Mesendoderm (in vitro differentiated cells): ENCODE results near the gene TUBA1B.
"Not testable (repeated sequence)": the region's sequence is repeated elsewhere in the genome, so short reads cannot be mapped to it uniquely, and the experiment has no call there.

ENCODE experiments used
- DNase-seq: peaks from one replicate; pipeline ENCODE4 v3.0.0; 2013
- H2AK5ac ChIP-seq: 2 replicates; pipeline ENCODE4 v1.6.1; 2013; ENCODE audit warnings: low read length, inconsistent platforms
- H2BK120ac ChIP-seq: 2 replicates; pipeline ENCODE4 v1.6.1; 2013; ENCODE audit warnings: low read depth, mild to moderate bottlenecking, low read length, moderate library complexity, mixed read lengths
- H2BK15ac ChIP-seq: replicated peaks from 2 replicates; pipeline ENCODE4 v1.6.1; 2013; ENCODE audit warnings: low read depth, mild to moderate bottlenecking, moderate library complexity
- H2BK5ac ChIP-seq: 2 replicates; pipeline ENCODE4 v1.6.1; 2013; ENCODE audit warnings: low read length, inconsistent platforms
- H3K18ac ChIP-seq: 2 replicates; pipeline ENCODE4 v1.6.1; 2013; ENCODE audit warnings: mild to moderate bottlenecking, low read length, mixed read lengths
- H3K23ac ChIP-seq: one replicate; pipeline ENCODE4 v1.6.1; 2013; ENCODE audit warnings: low read length
- H3K27ac ChIP-seq: 2 replicates; pipeline ENCODE4 v1.5.1; 2013; ENCODE audit warnings: low read depth, mild to moderate bottlenecking, inconsistent platforms, low read length, moderate library complexity
- H3K27me3 ChIP-seq: 2 replicates; pipeline ENCODE4 v1.6.1; 2013; ENCODE audit warnings: low read length, control low read depth, mild to moderate bottlenecking, inconsistent platforms; ENCODE audit not compliant: insufficient read depth, poor library complexity
- H3K36me3 ChIP-seq: 2 replicates; pipeline ENCODE4 v1.6.1; 2013; ENCODE audit warnings: low read length, inconsistent platforms; ENCODE audit not compliant: control insufficient read depth, insufficient read depth
- H3K4ac ChIP-seq: one replicate; pipeline ENCODE4 v1.6.1; 2013; ENCODE audit warnings: low read depth, mild to moderate bottlenecking, low read length, moderate library complexity
- H3K4me1 ChIP-seq: 2 replicates; pipeline ENCODE4 v1.6.1; 2013; ENCODE audit warnings: low read depth, low read length, inconsistent platforms; ENCODE audit not compliant: control insufficient read depth
- H3K4me2 ChIP-seq: 2 replicates; pipeline ENCODE4 v1.6.1; 2013; ENCODE audit warnings: low read length
- H3K4me3 ChIP-seq: 2 replicates; pipeline ENCODE4 v1.5.1; 2013; ENCODE audit warnings: mild to moderate bottlenecking, low read length
- H3K56ac ChIP-seq: one replicate; pipeline ENCODE4 v1.6.1; 2013; ENCODE audit warnings: low read length
- H3K79me1 ChIP-seq: 2 replicates; pipeline ENCODE4 v1.6.1; 2013; ENCODE audit warnings: low read length, inconsistent platforms
- H3K79me2 ChIP-seq: 2 replicates; pipeline ENCODE4 v1.6.1; 2013; ENCODE audit warnings: mild to moderate bottlenecking, low read length; ENCODE audit not compliant: control insufficient read depth, insufficient read depth
- H3K9ac ChIP-seq: 2 replicates; pipeline ENCODE4 v1.6.1; 2013; ENCODE audit warnings: low read length, inconsistent platforms
- H4K5ac ChIP-seq: one replicate; pipeline ENCODE4 v1.6.1; 2013; ENCODE audit warnings: low read length
- H4K8ac ChIP-seq: one replicate; pipeline ENCODE4 v1.6.1; 2013; ENCODE audit warnings: low read depth, mild to moderate bottlenecking, control low read depth, low read length, moderate library complexity
- WGBS: extraction: QIAGEN DNeasy Blood & Tissue Kit; methylation state at CpG from one replicate; pipeline ENCODE4 v1.1.7; 2013; ENCODE audit warnings: low lambda C conversion rate, missing lambda C conversion rate; ENCODE audit not compliant: insufficient coverage; ENCODE audit errors: extremely low coverage; 5-methylcytosine and 5-hydroxymethylcytosine counted together

TUBA1B gene

DNA sequence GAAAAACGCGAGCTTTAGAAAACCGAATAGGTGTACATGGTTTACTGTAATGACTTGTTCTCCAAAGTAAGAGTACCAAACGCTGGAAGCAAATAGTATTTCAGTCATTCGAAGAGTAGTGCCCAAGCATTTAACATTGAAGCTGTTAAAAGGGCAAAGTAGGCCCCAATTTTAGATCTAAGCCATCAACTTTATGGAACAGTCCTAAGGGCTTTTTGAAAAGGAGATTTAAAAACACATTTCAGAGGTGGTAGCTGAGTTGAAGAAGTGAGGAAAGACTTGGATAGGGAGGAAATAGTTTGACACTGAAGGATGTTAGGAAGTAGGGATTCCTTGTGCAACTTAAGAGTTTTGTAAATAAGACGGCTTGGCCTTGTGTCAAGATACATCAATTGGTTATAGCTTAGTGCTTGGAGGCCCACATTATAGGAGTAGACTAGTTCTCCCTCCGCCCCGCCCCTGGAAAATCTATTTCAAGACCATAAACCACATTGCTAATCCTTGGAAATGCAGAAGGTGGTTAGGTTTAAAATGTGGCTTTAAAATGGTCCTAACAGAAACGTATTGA is 783 bp upstream of the TUBA1B start:
- H4K5ac ChIP-seq, result peak overlapping the region; percentile 33
- DNase-seq, result peak; percentile 30
- no CpG with 5 or more reads among the region's 9 CpGs for WGBS

DNA sequence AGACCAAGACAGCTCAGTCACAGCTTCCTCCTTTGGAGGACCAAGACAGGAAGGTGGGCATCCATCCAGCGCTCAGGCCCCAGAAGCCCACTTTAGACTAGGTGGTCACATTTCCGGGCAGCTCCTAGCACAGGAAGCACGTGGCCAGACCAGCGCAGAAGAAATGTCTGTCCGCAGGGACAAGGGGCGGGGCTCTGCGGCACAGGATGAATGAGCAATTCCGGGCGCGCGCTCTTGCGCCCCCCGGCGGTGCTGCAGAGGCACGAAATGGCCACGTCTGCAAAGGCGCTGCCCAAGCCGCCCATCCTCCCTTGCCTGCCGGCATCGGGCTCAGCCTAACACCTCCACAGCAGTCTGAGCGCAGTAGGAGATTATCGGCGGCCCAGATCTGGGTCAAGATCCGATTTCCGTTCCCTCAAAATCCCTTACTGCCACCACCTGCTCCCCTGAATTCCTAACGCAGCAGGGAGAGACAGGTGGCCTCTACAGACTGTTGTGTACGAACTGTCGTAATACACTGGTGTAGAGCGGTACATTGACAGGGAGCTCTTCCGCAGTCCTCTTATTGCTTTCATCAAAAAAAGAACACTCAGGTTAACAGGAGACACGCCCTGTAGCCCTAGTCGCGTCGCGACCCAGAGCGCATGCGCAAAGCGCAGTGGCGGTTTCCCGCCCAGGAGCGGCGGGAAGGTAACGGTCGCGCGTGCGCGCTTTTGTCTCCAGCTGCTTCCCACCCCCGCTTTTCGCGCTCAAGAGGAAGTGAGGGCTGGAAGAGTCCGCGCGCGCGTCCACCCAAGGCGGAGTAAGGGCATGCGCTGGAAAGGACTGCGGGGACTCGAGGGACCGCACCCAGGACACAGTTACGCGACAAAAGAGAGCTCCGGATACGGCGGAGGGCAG is 794 bp downstream of the TUBA1B start:
- H3K79me1 ChIP-seq, result peaks cover 4% of the 10 kb centered on the region
- no peak overlapping the region for H4K8ac ChIP-seq
- H3K9ac ChIP-seq, result peak overlapping the region; percentile 100
- peak overlapping the region; percentile 18 for H2BK120ac ChIP-seq
- H2AK5ac ChIP-seq, result no peak overlapping the region
- H3K56ac ChIP-seq, result peak overlapping the region; percentile 99
- H2BK15ac ChIP-seq, result no peak overlapping the region
- H3K79me2 ChIP-seq, result peaks cover 14% of the 10 kb centered on the region
- H3K4me1 ChIP-seq, result peaks cover 8% of the 10 kb centered on the region
- peaks cover 10% of the 10 kb centered on the region for H3K36me3 ChIP-seq
- H2BK5ac ChIP-seq, result peak overlapping the region; percentile 97
- peak overlapping the region; percentile 83 for H3K23ac ChIP-seq
- WGBS, result no CpG with 5 or more reads among the region's 66 CpGs
- no peaks in the 10 kb centered on the region for H3K27me3 ChIP-seq
- peak overlapping the region; percentile 99 for H3K4ac ChIP-seq
- H3K4me3 ChIP-seq, result peak overlapping the region; percentile 85
- peak overlapping the region; percentile 95 for H3K27ac ChIP-seq
- peak; percentile 96 for DNase-seq
- H3K4me2 ChIP-seq, result peak overlapping the region; percentile 94
- no peak overlapping the region for H4K5ac ChIP-seq
- peak overlapping the region; percentile 94 for H3K18ac ChIP-seq

More for the DNA sequence above, 783 bp upstream of the TUBA1B start:
- no peak overlapping the region for H3K18ac ChIP-seq
- no peak overlapping the region for H2BK5ac ChIP-seq
- peaks cover 10% of the 10 kb centered on the region for H3K36me3 ChIP-seq
- peak overlapping the region; percentile 59 for H3K9ac ChIP-seq
- H3K79me2 ChIP-seq, result peaks cover 14% of the 10 kb centered on the region
- H2AK5ac ChIP-seq, result no peak overlapping the region
- H2BK15ac ChIP-seq, result no peak overlapping the region
- H2BK120ac ChIP-seq, result no peak overlapping the region
- no peak overlapping the region for H3K27ac ChIP-seq
- H3K79me1 ChIP-seq, result peaks cover 4% of the 10 kb centered on the region
- no peak overlapping the region for H3K4ac ChIP-seq
- no peak overlapping the region for H4K8ac ChIP-seq
- H3K56ac ChIP-seq, result peak overlapping the region; percentile 80
- no peak overlapping the region for H3K23ac ChIP-seq
- peak overlapping the region; percentile 9 for H3K4me3 ChIP-seq
- peak overlapping the region; percentile 51 for H3K4me2 ChIP-seq
- H3K27me3 ChIP-seq, result no peaks in the 10 kb centered on the region
- H3K4me1 ChIP-seq, result peaks cover 8% of the 10 kb centered on the region

DNA sequence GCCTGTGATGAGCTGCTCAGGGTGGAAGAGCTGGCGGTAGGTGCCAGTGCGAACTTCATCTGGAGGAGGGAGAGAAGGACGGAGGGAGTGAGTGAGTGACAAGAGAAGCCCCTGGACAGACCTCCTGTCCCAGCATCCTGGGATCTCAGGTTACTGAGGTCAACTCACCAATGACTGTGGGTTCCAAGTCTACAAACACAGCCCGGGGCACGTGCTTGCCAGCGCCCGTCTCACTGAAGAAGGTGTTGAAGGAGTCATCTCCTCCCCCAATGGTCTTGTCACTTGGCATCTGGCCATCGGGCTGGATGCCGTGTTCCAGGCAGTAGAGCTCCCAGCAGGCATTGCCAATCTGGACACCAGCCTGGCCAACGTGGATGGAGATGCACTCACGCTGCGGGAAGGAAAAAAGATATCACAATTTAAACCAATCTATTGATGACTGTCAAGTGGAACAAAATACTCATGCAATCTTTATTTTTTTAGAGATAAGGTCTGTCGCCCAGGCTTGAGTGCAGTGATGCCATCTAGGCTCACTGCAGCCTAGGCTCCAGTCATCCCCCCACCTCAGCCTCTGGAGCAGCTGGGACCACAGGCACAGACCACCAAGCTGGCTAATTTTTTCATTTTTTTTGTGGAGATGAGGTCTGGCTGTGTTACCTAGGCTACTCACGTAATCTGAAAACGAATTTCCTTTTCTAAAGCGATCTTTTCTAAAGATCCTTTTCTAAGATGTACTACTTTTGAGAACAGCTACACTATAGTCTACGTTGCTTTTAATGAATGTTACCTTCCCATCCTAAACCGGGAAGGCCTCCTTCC is 1.7 kb downstream of the TUBA1B start:
- H3K79me2 ChIP-seq, result peaks cover 14% of the 10 kb centered on the region
- H2AK5ac ChIP-seq, result no peak overlapping the region
- peak overlapping the region; percentile 85 for H3K4me3 ChIP-seq
- H2BK15ac ChIP-seq, result no peak overlapping the region
- DNase-seq, result no peak
- peaks cover 4% of the 10 kb centered on the region for H3K79me1 ChIP-seq
- no peaks in the 10 kb centered on the region for H3K27me3 ChIP-seq
- H4K5ac ChIP-seq, result no peak overlapping the region
- peak overlapping the region; percentile 100 for H3K9ac ChIP-seq
- no peak overlapping the region for H4K8ac ChIP-seq
- WGBS, result no CpG with 5 or more reads among the region's 18 CpGs
- peaks cover 8% of the 10 kb centered on the region for H3K4me1 ChIP-seq
- H3K23ac ChIP-seq, result no peak overlapping the region
- no peak overlapping the region for H3K18ac ChIP-seq
- H3K4ac ChIP-seq, result no peak overlapping the region
- H3K27ac ChIP-seq, result peak overlapping the region; percentile 19
- peaks cover 10% of the 10 kb centered on the region for H3K36me3 ChIP-seq
- no peak overlapping the region for H2BK120ac ChIP-seq
- peak overlapping the region; percentile 47 for H2BK5ac ChIP-seq
- H3K4me2 ChIP-seq, result peak overlapping the region; percentile 94
- peak overlapping the region; percentile 94 for H3K56ac ChIP-seq

DNA sequence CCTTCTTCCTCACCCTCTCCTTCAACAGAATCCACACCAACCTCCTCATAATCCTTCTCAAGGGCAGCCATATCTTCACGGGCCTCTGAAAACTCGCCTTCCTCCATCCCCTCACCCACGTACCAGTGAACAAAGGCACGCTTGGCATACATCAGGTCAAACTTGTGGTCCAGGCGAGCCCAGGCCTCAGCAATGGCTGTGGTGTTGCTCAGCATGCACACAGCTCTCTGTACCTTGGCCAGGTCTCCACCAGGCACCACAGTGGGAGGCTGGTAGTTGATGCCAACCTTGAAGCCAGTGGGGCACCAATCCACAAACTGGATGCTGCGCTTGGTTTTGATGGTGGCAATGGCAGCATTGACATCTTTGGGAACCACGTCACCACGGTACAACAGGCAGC is 3.2 kb downstream of the TUBA1B start:
- H2AK5ac ChIP-seq, H3K27me3 ChIP-seq, H3K4me2 ChIP-seq, DNase-seq, H3K27ac ChIP-seq, H2BK5ac ChIP-seq, H3K56ac ChIP-seq, H2BK15ac ChIP-seq, H3K23ac ChIP-seq, H3K4me1 ChIP-seq, H2BK120ac ChIP-seq, H4K5ac ChIP-seq, H3K79me1 ChIP-seq, H4K8ac ChIP-seq, H3K4me3 ChIP-seq, H3K9ac ChIP-seq, H3K18ac ChIP-seq, H3K4ac ChIP-seq: not testable (repeated sequence)
- Histone ChIP-seq H3K36me3 (peaks cover 10% of the 10 kb centered on the region), H3K79me2 (peaks cover 14% of the 10 kb centered on the region)
- WGBS, result no CpG with 5 or more reads among the region's 8 CpGs

DNA sequence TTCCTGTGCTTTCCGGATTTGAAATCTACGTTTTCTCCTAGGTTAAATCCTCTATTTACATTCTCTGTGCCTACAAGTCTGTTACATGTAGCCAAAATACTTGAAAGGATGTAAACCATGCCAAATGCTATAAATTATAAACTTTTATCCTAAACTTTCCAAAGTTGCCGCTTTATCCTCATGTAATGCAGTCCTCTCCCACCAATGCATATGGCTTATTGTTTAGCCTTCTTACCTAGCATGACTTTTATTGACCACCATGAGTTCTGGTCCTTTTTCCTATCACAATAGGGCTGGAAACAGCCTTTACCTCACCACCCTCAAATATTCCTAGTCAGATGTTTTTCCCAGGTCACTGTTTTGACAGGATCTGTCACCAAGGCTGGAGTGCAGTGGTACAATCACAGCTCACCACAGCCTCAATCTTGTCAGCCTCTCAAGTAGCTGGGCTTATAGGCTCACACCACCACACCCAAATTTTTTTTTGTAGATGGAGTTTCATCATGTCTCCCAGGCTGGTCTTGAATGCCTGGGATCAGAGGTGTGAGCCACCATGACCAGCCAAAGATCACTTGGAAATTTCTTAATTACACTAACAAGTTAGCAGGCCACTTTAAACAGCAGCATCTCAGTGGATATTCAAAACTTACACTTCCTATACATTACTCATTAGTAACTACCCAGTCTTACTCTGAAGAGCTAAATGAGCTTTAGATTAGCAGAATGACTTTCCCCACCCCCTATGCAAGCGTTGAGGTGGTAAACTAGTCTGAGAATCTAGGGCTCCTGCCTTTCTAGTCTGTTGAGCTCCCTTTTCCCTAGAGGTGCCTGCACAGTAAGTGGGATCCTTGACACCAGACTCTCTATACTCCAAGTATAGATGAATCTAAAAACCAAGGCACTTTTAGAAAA is 4.1 kb downstream of the TUBA1B start:
- WGBS, result no CpG with 5 or more reads among the region's 4 CpGs
- Histone ChIP-seq H3K4me2 (no peak overlapping the region), H3K4ac (no peak overlapping the region), H3K4me3 (no peak overlapping the region), H3K27ac (no peak overlapping the region), H3K27me3 (no peaks in the 10 kb centered on the region), H2BK5ac (no peak overlapping the region), H3K79me2 (peaks cover 14% of the 10 kb centered on the region), H3K79me1 (peaks cover 4% of the 10 kb centered on the region), H3K23ac (no peak overlapping the region), H3K18ac (no peak overlapping the region), H2BK15ac (no peak overlapping the region), H4K5ac (no peak overlapping the region), H3K56ac (no peak overlapping the region), H2AK5ac (no peak overlapping the region), H4K8ac (no peak overlapping the region), H2BK120ac (no peak overlapping the region), H3K36me3 (peaks cover 10% of the 10 kb centered on the region), H3K4me1 (peaks cover 4% of the 10 kb centered on the region), H3K9ac (no peak overlapping the region)
- DNase-seq, result no peak
